ENCODE data around the gene PCID2. TPM values are rescaled to one million over a fixed set of nuclear protein-coding genes. Genes with fewer than 3 reads are reported as not detected.

The PCID2 gene
- total and polyA plus RNA-seq, 2 of the 13 experiments (the other 11 are each of a cell fraction or from before 2014, with no cell fraction given), result 65.0 to 111 TPM

- TF ChIP-seq HOXA3 (CRISPR knock-in tag; IDR thresholded peaks at IDR 0.05) (peak; percentile 97), ZNF230 (CRISPR knock-in tag; IDR thresholded peaks at IDR 0.05) (peak; percentile 84), ZNF382 (CRISPR knock-in tag; IDR thresholded peaks at IDR 0.05; ENCODE audit: borderline replicate concordance) (no peak), TAF1 (CRISPR knock-in tag; IDR thresholded peaks at IDR 0.05) (peak; percentile 96), NR2F2 (IDR thresholded peaks at IDR 0.05; ENCODE audit: borderline replicate concordance, low read depth) (no peak; the same call in 1 of the 2 replicates), FOXK1 (CRISPR knock-in tag; IDR thresholded peaks at IDR 0.05; ENCODE audit: borderline replicate concordance, low read depth) (peak; percentile 95), ZNF329 (CRISPR knock-in tag; IDR thresholded peaks at IDR 0.05; ENCODE audit: low read depth) (no peak; the same call in 1 of the 2 replicates), ZBTB26 (CRISPR knock-in tag; IDR thresholded peaks at IDR 0.05; ENCODE audit: borderline replicate concordance) (peak; percentile 76; the same call in 1 of the 2 replicates), HOMEZ (CRISPR knock-in tag; IDR thresholded peaks at IDR 0.05; ENCODE audit: low read depth) (no peak), SALL1 (CRISPR knock-in tag; IDR thresholded peaks at IDR 0.05) (peak; percentile 84), RFXANK (CRISPR knock-in tag; IDR thresholded peaks at IDR 0.05) (0 out of 2 replicates have a peak, but pooled peaks have one; percentile 67), ZBTB10 (CRISPR knock-in tag; IDR thresholded peaks at IDR 0.05; ENCODE audit: borderline replicate concordance) (peak; percentile 69), SOX5 (CRISPR knock-in tag; IDR thresholded peaks at IDR 0.05; ENCODE audit: borderline replicate concordance) (peak; percentile 56; the same call in 1 of the 2 replicates), CTCF (CRISPR knock-in tag; IDR thresholded peaks at IDR 0.05) (peak; percentile 52), ZBTB3 (CRISPR knock-in tag; IDR thresholded peaks at IDR 0.05; ENCODE audit: borderline replicate concordance, low read depth) (0 out of 2 replicates have a peak, but pooled peaks have one; percentile 29), SNAPC5 (CRISPR knock-in tag; IDR thresholded peaks at IDR 0.05; ENCODE audit: borderline replicate concordance) (peak; percentile 60; the same call in 1 of the 2 replicates), SMARCC2 (IDR thresholded peaks at IDR 0.05) (no peak), ZBTB8A (CRISPR knock-in tag; IDR thresholded peaks at IDR 0.05; ENCODE audit: borderline replicate concordance, low read depth) (no peak)
These were observed at the start of gene PCID2 (continued) for GRCh38 chr13:113208421-113209335.

Data from HepG2 (cell line).